H9 (cell line): ENCODE measurements around the gene DDX20. TPM values are rescaled to one million over a fixed set of nuclear protein-coding genes. Genes with fewer than 3 reads are reported as not detected.

Experiments used
- DNase-seq: peaks from one replicate; pipeline ENCODE4 v3.0.0-alpha.2; 2017
- H2AFZ ChIP-seq: one replicate; pipeline ENCODE4 v1.6.1; 2013; ENCODE audit warnings: mild to moderate bottlenecking, low read length, control low read depth, moderate library complexity
- H2AK5ac ChIP-seq: 2 replicates; pipeline ENCODE4 v1.6.1; 2013; ENCODE audit warnings: low read length, control low read depth, mixed read lengths; ENCODE audit not compliant: insufficient read length
- H2BK120ac ChIP-seq: one replicate; pipeline ENCODE4 v1.6.1; 2013; ENCODE audit warnings: low read depth, mild to moderate bottlenecking, low read length, control low read depth, inconsistent platforms; ENCODE audit not compliant: poor library complexity, severe bottlenecking
- H2BK12ac ChIP-seq: 2 replicates; pipeline ENCODE4 v1.6.1; 2013; ENCODE audit warnings: low read length, control low read depth, mixed read lengths, low read depth; ENCODE audit not compliant: insufficient read length
- H2BK15ac ChIP-seq: 2 replicates; pipeline ENCODE4 v1.6.1; 2013; ENCODE audit warnings: low read depth, low read length, control low read depth
- H2BK20ac ChIP-seq: one replicate; pipeline ENCODE4 v1.6.1; 2013; ENCODE audit warnings: low read depth, mild to moderate bottlenecking, low read length, control low read depth, inconsistent platforms; ENCODE audit not compliant: poor library complexity, severe bottlenecking
- H2BK5ac ChIP-seq: 2 replicates; pipeline ENCODE4 v1.6.1; 2013; ENCODE audit warnings: low read length, control low read depth, mixed read lengths; ENCODE audit not compliant: insufficient read length
- H3K14ac ChIP-seq: 2 replicates; pipeline ENCODE4 v1.6.1; 2013; ENCODE audit warnings: low read length, control low read depth; ENCODE audit not compliant: insufficient read depth
- H3K18ac ChIP-seq: 2 replicates; pipeline ENCODE4 v1.6.1; 2013; ENCODE audit warnings: low read depth, mild to moderate bottlenecking, mixed read lengths, low read length, control low read depth; ENCODE audit not compliant: insufficient read length
- H3K23ac ChIP-seq: 2 replicates; pipeline ENCODE4 v1.6.1; 2013; ENCODE audit warnings: low read length, control low read depth, mixed read lengths, low read depth; ENCODE audit not compliant: insufficient read length
- H3K23me2 ChIP-seq: 2 replicates; pipeline ENCODE4 v1.6.1; 2013; ENCODE audit warnings: low read depth, mild to moderate bottlenecking, mixed read lengths, low read length, control low read depth; ENCODE audit not compliant: insufficient read length, poor library complexity, severe bottlenecking
- H3K27ac ChIP-seq: 2 replicates; pipeline ENCODE4 v1.5.1; 2013; ENCODE audit warnings: low read length, control low read depth, mixed read lengths, low read depth; ENCODE audit not compliant: insufficient read length
- H3K27me3 ChIP-seq: 2 replicates; pipeline ENCODE4 v1.6.1; 2013; ENCODE audit warnings: low read length, control low read depth, inconsistent platforms; ENCODE audit not compliant: insufficient read depth
- H3K4ac ChIP-seq: 2 replicates; pipeline ENCODE4 v1.6.1; 2013; ENCODE audit warnings: low read depth, mild to moderate bottlenecking, control low read depth, inconsistent platforms, low read length, moderate library complexity
- H3K4me1 ChIP-seq: 2 replicates; pipeline ENCODE4 v1.6.1; 2013; ENCODE audit warnings: low read length, control low read depth, inconsistent platforms; ENCODE audit not compliant: insufficient read depth
- H3K4me2 ChIP-seq: 2 replicates; pipeline ENCODE4 v1.6.1; 2013; ENCODE audit warnings: low read length, control low read depth, mixed read lengths; ENCODE audit not compliant: insufficient read length, insufficient read depth
- H3K56ac ChIP-seq: 2 replicates; pipeline ENCODE4 v1.6.1; 2013; ENCODE audit warnings: low read depth, mild to moderate bottlenecking, mixed read lengths, low read length, control low read depth; ENCODE audit not compliant: insufficient read length
- H3K79me1 ChIP-seq: 2 replicates; pipeline ENCODE4 v1.6.1; 2013; ENCODE audit warnings: low read depth, mild to moderate bottlenecking, moderate library complexity, low read length, control low read depth, inconsistent platforms; ENCODE audit not compliant: insufficient read depth, poor library complexity, severe bottlenecking
- H3K79me2 ChIP-seq: 2 replicates; pipeline ENCODE4 v1.6.1; 2013; ENCODE audit warnings: low read length, control low read depth, inconsistent platforms; ENCODE audit not compliant: insufficient read depth
- H3K9ac ChIP-seq: 2 replicates; pipeline ENCODE4 v1.6.1; 2013; ENCODE audit warnings: low read length, control low read depth, mixed read lengths; ENCODE audit not compliant: insufficient read length; ENCODE audit errors: extremely low read depth
- H3K9me3 ChIP-seq: one replicate; pipeline ENCODE4 v1.6.1; 2013; ENCODE audit warnings: low read depth, low read length, inconsistent platforms; ENCODE audit not compliant: control insufficient read depth
- H3T11ph ChIP-seq: one replicate; pipeline ENCODE4 v1.6.1; 2013; ENCODE audit warnings: mild to moderate bottlenecking, low read length, control low read depth, inconsistent platforms
- H4K20me1 ChIP-seq: one replicate; pipeline ENCODE4 v1.6.1; 2013; ENCODE audit not compliant: control insufficient read depth, insufficient read length, insufficient read depth
- H4K5ac ChIP-seq: 2 replicates; pipeline ENCODE4 v1.6.1; 2013; ENCODE audit warnings: low read depth, mild to moderate bottlenecking, mixed read lengths, low read length, control low read depth; ENCODE audit not compliant: insufficient read length
- H4K8ac ChIP-seq: replicated peaks from 2 replicates; pipeline ENCODE4 v1.6.1; 2013; ENCODE audit warnings: low read length, control low read depth, mixed read lengths, low read depth; ENCODE audit not compliant: insufficient read length
- H4K91ac ChIP-seq: 2 replicates; pipeline ENCODE4 v1.6.1; 2013; ENCODE audit warnings: low read depth, mild to moderate bottlenecking, moderate library complexity, mixed read lengths, low read length, control low read depth; ENCODE audit not compliant: insufficient read length
- H3K27ac Mint-ChIP-seq, 3 experiments: 2 replicates in 2 of 3; 3 replicates in 1 of 3; pipeline ENCODE4 v1.8.0; 2020 to 2021; ENCODE audit warnings: mixed read lengths in 3 of 3, mild to moderate bottlenecking in 1 of 3, moderate library complexity in 1 of 3
- H3K27me3 Mint-ChIP-seq: 2 replicates; pipeline ENCODE4 v1.8.0; 2021; ENCODE audit warnings: low read depth, mild to moderate bottlenecking, moderate library complexity, mixed read lengths
- H3K36me3 Mint-ChIP-seq, 3 experiments: 2 replicates in 2 of 3; 3 replicates in 1 of 3; pipeline ENCODE4 v1.8.0; 2020 to 2021; ENCODE audit warnings: low read depth in 3 of 3, mixed read lengths in 3 of 3; ENCODE audit not compliant: insufficient read depth in 1 of 3
- H3K4me1 Mint-ChIP-seq, 2 experiments: 2 replicates each; pipeline ENCODE4 v1.8.0; 2020; ENCODE audit warnings: mixed read lengths in 2 of 2
- H3K4me3 Mint-ChIP-seq, 2 experiments: 2 replicates in 1 of 2; 3 replicates in 1 of 2; pipeline ENCODE4 v1.8.0; 2020 to 2021; ENCODE audit warnings: mild to moderate bottlenecking in 2 of 2, mixed read lengths in 2 of 2, moderate library complexity in 1 of 2
- H3K9me3 Mint-ChIP-seq, 2 experiments: 2 replicates in 1 of 2; 3 replicates in 1 of 2; pipeline ENCODE4 v1.8.0; 2020; ENCODE audit warnings: mild to moderate bottlenecking in 2 of 2, mixed read lengths in 2 of 2, moderate library complexity in 1 of 2
- WGBS: extraction: QIAGEN DNeasy Blood & Tissue Kit; methylation state at CpG from one replicate; pipeline ENCODE4 v1.1.7; 2013; ENCODE audit warnings: missing lambda C conversion rate, low lambda C conversion rate, mixed read lengths; ENCODE audit not compliant: insufficient read length; ENCODE audit errors: extremely low coverage; 5-methylcytosine and 5-hydroxymethylcytosine counted together
- total RNA-seq: library from RNA; stranded (reverse); gene quantifications from 2 replicates; pipeline ENCODE4 v1.2.1, GENCODE V29; 2021
- TF ChIP-seq, protein P1 (sequence below): fragments of 200-600 bp; sonication (generic); conservative IDR thresholded peaks from 3 replicates; pipeline ENCODE4 v1.8.0; 2021; ENCODE audit warnings: antibody characterized with exemption, mild to moderate bottlenecking

DDX20 gene
- total RNA-seq, 1 experiment from 2014 or later: 38.3 TPM

- H2BK120ac ChIP-seq: no peak overlapping the region
- H3K27me3 Mint-ChIP-seq: peaks cover 1% of the 10 kb centered on the region; the same call in 1 of the 2 replicates
- H4K8ac ChIP-seq: no peak overlapping the region
- H2BK12ac ChIP-seq: no peak overlapping the region
- H3K36me3 Mint-ChIP-seq: peaks cover 2 to 4% (median 3%) of the 10 kb centered on the region in 3 experiments; a peak in 4 of 7 replicates
- no peaks in the 10 kb centered on the region for H3K9me3 ChIP-seq
- no peak overlapping the region for H3K56ac ChIP-seq
- no peak overlapping the region for H2BK5ac ChIP-seq
- H3K4me3 Mint-ChIP-seq: no peak overlapping the region
- H2AFZ ChIP-seq: no peak overlapping the region
- H3K23me2 ChIP-seq: no peaks in the 10 kb centered on the region
- peaks cover 13% of the 10 kb centered on the region; the same call in 1 of the 2 replicates for H3K4me1 ChIP-seq
- H3K4ac ChIP-seq: no peak overlapping the region
- no peak overlapping the region for H2BK20ac ChIP-seq
- H3K14ac ChIP-seq: no peak overlapping the region; the same call in 1 of the 2 replicates
- no peaks in the 10 kb centered on the region for H3K27me3 ChIP-seq
- TF ChIP-seq, protein P1, sequence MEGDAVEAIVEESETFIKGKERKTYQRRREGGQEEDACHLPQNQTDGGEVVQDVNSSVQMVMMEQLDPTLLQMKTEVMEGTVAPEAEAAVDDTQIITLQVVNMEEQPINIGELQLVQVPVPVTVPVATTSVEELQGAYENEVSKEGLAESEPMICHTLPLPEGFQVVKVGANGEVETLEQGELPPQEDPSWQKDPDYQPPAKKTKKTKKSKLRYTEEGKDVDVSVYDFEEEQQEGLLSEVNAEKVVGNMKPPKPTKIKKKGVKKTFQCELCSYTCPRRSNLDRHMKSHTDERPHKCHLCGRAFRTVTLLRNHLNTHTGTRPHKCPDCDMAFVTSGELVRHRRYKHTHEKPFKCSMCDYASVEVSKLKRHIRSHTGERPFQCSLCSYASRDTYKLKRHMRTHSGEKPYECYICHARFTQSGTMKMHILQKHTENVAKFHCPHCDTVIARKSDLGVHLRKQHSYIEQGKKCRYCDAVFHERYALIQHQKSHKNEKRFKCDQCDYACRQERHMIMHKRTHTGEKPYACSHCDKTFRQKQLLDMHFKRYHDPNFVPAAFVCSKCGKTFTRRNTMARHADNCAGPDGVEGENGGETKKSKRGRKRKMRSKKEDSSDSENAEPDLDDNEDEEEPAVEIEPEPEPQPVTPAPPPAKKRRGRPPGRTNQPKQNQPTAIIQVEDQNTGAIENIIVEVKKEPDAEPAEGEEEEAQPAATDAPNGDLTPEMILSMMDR: no peak
- no peak overlapping the region for H3K4me2 ChIP-seq
- no peak overlapping the region for H2AK5ac ChIP-seq
- H4K20me1 ChIP-seq: peaks cover 2% of the 10 kb centered on the region
- H4K5ac ChIP-seq: no peak overlapping the region
- no peak overlapping the region for H3K9ac ChIP-seq
- H4K91ac ChIP-seq: no peak overlapping the region
- H3K9me3 Mint-ChIP-seq: no peaks in the 10 kb centered on the region; a peak in 1 of 5 replicates
- H3K27ac Mint-ChIP-seq: peak overlapping the region in 1 of 3 experiments; percentile 69; a peak in 2 of 7 replicates
- H2BK15ac ChIP-seq: no peak overlapping the region
- WGBS: no CpG with 5 or more reads among the region's 5 CpGs
- no peak overlapping the region for H3K27ac ChIP-seq
- no peak overlapping the region for H3K18ac ChIP-seq
- H3T11ph ChIP-seq: no peak overlapping the region
- peak; percentile 44 for DNase-seq
- H3K23ac ChIP-seq: no peak overlapping the region
- H3K79me1 ChIP-seq: peaks cover 2% of the 10 kb centered on the region
- H3K79me2 ChIP-seq: no peaks in the 10 kb centered on the region
- peaks cover 45 to 48% of the 10 kb centered on the region in 2 experiments for H3K4me1 Mint-ChIP-seq
Observed at GRCh38 chr1:111725192-111725591, 30.5 kb upstream of the DDX20 start.
